ENCODE data around the gene COL2A1.

COL2A1 gene

DNA sequence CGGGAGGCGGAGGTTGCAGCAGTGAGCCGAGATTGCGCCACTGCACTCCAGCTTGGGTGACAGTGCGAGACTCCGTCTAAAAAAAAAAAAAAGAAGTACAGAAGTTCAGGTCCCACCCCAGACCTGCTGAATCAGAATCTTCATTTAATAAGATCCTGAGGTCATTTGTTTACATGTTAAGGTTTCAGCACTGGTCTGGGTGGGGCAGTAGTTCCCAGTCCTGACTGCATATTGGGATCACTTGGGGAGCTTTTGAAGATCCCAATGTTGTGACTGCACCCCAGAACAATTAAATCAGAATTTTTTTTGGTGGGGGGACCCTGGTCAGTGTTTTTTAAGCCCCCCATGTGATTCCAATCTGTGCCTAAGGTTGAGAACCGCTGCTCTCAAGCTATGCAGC lies 11.7 kb upstream of the COL2A1 start:
- no peak for DNase-seq (ENCODE audit: extremely low read depth in 1 of 2, low read depth in 1 of 2)

DNA sequence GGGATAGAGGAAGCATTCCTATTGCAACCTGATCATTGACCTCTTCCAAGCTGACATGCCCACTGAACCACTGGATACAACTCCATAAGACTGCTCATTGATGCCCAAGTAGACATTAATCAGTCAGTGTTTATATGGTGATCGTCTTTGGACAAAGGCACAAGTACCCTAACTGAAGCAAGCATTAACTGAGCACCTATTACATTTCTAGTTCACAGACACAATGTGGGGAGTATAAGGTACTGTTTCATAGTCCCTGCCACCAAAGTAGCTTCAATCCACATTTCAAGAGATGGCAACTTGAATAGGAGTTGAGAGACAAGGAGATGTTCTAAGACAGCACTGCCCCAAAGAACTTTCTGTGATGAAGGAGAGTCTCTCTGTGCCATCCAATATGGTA lies 10.9 kb upstream of the COL2A1 start:
- no peak for DNase-seq (ENCODE audit: extremely low read depth in 1 of 2, low read depth in 1 of 2)

DNA sequence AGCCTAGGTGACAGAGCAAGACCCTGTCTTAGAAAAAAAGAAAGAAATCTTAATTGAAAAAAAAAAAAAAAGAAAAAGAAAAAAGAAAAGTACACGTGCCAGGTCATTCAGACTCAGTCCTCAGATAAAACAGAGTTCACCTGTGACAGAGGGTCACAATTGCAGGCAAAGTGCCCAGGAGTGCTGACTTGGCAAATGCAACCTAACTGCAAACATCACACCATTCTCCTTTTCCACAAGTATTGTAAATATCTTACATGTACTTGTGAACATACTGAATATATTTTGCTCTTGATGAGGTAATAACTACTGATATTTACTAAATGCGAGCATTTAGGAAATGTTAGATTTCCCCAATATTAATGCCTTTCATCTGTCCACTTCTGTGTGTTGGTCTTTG lies 9.0 kb upstream of the COL2A1 start:
- no peak for DNase-seq (ENCODE audit: extremely low read depth in 1 of 2, low read depth in 1 of 2)

- no peak for DNase-seq (ENCODE audit: extremely low read depth in 1 of 2, low read depth in 1 of 2)
Observed at GRCh38 chr12:48012070-48012469, 7.8 kb upstream of the COL2A1 start.

DNA sequence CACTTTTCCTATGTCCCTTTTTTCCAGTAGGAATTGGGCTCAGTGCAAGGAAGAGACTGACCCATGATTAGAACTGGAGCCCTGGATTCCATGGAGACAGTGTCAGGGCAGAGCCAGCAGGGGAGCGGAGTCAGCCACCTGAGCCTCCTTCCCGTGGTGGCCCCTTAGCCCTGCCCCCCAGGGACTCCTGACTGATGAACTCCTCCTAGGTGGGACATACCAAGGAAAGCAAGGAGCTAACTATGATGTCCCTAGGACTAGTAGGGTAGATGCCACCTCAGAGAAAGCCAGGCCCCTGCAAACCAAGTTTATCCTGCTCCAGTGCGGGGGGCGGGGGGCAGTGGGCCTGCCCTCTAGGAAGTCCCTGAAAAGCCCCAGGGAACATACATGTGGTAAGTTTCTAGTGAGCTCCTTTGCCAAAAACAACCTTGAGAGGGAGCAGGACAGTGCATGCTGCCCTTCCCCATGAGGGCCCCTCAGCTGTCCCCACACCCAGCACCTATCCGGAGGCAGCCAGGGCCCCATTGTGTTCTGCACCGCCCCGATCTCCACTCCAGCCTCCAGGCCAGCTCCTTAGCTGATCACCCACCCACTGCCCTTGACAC lies 6.2 kb upstream of the COL2A1 start:
- no peak for DNase-seq (ENCODE audit: extremely low read depth in 1 of 2, low read depth in 1 of 2)

- DNase-seq (ENCODE audit: extremely low read depth in 1 of 2, low read depth in 1 of 2) = no peak
Observed at GRCh38 chr12:48009471-48009870, 5.2 kb upstream of the COL2A1 start.

DNA sequence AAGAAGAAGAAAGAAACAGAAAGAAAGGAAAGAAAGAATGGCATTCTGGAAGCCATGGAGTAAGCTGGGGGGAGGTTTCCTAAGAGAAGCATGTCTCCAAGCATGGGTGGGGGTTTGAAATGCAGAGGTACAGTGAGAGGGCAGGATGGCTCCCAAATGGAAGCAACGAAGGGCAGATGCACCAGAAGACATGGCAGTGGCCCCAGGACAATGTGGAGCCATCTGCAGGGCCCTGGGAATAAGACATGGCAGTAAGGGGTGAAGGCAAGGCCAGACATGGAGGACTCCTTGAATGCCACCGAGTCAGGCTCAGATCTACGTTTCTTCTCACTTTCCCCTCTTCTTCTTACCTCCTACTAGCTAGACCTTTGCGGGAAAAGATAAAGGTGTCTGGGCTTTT lies 4.7 kb upstream of the COL2A1 start:
- DNase-seq (ENCODE audit: extremely low read depth in 1 of 2, low read depth in 1 of 2) = no peak

DNA sequence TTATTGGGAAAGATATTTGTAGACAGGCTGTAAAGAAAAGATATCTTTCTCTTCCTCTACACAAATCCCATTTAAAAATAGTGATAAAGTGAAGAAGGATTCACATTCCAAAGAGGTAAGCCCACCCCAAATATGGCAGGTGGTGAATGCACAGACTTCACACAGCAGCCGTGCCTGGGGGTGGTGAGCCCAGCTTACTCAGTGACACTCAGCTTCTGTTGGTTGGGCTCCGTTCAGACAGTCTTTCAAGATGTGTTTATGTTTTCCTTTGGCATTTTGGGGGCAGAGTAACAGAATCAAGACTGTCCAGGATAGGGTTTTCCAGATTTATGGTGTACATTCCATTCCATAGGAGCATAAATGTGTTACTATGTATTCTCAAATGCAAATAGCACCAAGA lies 4.1 kb upstream of the COL2A1 start:
- no peak for DNase-seq (ENCODE audit: extremely low read depth in 1 of 2, low read depth in 1 of 2)

- no peak for DNase-seq (ENCODE audit: extremely low read depth in 1 of 2, low read depth in 1 of 2)
Observed at GRCh38 chr12:48007206-48007605, 2.9 kb upstream of the COL2A1 start.

- no peak for DNase-seq (ENCODE audit: extremely low read depth in 1 of 2, low read depth in 1 of 2)
Observed at GRCh38 chr12:48005750-48006021, 1.4 kb upstream of the COL2A1 start.

DNA sequence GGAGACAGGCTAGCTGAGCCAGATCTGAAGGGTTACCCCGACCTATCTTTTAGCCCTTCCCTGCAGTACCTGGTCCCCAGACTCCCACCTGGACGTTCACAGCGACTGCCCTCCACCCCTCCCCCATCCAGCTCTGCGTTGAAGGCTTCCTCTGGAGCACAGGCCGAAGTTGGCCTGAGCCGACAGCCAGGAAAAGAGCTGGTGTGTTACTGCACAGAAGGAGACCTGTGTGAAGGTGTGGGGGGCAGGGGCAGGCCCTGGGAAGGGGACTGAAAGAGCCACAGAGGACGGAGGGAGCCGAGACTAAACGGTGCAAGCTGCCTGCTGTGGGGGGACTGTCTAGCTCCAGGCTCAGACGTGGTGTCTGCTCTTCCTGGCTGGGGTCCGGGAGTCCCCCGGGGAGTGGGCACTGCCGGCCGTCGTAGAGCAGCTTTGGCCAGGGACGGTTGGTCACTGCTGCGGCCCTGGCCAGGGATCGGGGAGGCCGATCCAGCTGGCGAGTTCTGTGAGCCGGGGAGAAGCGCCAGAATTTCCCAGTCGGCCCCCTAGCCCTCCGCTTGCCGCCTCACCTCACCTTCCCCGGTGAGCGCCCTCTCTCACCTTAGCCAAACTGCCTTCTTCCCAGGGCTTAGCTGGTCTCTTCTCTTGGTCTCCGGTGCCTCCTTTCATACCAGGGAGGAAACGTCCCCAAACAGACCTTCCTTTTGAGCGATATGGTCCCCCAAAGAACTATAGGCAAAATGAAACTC lies 899 bp upstream of the COL2A1 start:
- DNase-seq (ENCODE audit: extremely low read depth in 1 of 2, low read depth in 1 of 2) = no peak

DNA sequence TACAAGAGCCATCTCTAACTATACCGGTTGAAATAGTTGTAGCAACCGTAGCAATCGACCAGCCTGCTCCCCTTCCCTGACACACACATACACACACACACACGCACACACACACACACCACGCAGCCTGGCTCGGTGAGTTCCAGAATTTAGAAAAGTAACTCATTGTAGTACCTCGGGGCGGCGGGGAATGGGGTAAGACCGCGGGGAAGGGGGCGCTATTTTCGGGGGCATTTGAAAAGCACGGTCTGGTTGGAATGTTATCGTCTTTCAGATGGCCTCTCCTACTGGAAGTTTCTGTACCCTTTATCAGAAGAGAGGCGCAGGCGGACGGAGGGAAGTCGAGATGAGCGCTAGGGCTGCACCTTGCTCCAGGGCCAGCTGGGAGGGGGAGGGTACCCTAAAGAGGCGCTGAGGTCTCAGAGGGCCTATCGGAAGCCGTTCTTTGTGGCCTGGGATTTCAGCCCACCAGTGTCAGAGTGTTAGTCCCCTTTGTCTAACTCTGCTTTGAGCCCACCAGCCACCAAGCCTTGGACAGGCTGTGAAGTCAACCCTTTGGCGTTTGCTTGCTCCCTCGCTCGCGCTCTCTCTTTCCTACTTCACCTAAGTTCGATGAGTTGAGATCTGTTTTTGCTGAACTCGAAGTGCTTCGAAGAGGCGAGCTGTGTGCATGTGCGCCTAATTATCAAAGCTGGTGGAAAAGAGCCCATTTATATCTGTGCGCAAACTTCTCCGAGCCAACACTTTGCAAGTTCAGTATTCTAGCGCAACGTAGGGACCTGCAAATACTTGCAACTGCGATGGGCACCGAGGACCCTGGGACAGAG lies 837 bp downstream of the COL2A1 start:
- no peak for DNase-seq (ENCODE audit: extremely low read depth in 1 of 2, low read depth in 1 of 2)

DNA sequence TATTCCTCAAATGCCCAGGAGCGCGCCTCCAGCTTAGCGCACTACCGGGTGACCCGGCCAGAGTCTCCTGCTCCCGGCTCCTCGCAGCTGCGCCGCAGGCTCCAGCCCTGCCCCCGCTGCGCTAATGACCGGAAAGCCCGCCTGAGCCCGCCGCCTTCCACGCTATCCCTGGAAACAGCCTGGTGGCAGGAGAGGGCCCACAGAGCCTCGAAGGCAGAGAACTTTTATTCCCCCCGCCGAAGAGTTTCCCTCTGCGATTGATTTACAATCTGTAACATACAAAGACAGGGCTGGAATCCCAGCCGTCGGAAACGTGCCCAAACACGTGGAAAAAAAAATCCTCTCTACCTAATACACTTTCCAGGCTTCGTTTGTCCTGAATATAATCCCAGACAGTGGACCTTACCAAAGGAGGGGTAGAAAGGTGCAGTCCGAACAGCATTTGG lies 1.5 kb downstream of the COL2A1 start:
- no peak for DNase-seq (ENCODE audit: extremely low read depth in 1 of 2, low read depth in 1 of 2)

DNA sequence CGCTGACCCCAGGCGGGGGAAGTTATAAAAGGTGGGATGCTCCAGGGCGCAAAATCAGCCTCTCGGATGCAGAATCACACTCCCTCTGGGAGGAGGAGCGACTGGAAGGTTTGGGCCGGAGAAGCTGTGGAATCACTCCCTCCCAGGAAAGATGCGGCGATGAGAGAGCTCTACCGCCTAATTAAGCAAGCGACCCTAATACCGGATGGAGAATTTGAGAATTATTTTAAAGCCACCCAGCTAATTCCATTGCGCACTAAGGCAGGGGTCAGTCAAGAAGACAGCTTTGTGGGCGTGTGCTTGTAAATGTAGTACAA lies 1.9 kb downstream of the COL2A1 start:
- no peak for DNase-seq (ENCODE audit: extremely low read depth in 1 of 2, low read depth in 1 of 2)

- DNase-seq (ENCODE audit: extremely low read depth in 1 of 2, low read depth in 1 of 2) = no peak
Observed at GRCh38 chr12:48001505-48002413, 2.5 kb downstream of the COL2A1 start.

- DNase-seq (ENCODE audit: extremely low read depth in 1 of 2, low read depth in 1 of 2) = no peak
Observed at GRCh38 chr12:48000878-48001504, 3.3 kb downstream of the COL2A1 start.

DNA sequence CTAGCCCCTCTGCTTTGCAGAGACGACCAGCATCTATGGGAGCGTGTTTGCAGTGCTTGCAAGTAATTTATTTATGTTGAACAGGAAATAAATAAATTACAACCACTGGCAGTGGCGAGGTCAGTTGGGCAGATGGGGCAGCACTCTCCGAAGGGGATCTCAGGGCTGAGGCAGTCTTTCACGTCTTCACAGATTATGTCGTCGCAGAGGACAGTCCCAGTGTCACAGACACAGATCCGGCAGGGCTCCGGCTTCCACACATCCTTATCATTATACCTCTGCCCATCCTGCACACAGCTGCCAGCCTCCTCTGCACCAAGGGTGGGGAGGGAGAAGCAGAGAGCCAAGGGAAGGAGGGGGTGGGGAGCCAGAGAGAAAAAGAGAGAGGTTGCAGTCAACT lies 4.5 kb downstream of the COL2A1 start:
- no peak for DNase-seq (ENCODE audit: extremely low read depth in 1 of 2, low read depth in 1 of 2)

DNA sequence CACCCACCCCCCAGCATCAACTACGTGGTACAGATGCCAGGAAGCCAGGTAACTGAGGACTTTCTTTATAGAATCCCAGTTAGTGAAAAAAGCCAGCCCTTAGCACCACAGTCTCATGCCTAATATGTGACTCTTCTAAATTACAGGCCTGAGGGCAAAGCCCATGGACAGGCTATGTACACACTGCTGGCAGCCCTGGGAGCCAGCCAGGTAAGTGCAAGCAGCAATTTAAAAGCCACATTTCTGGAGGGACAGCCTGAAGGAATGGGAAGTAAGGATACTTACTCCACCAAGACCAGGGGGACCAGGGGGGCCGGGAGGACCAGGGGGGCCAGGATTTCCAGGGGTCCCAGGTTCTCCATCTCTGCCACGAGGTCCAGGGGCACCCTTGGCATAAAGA lies 7.0 kb downstream of the COL2A1 start:
- no peak for DNase-seq (ENCODE audit: extremely low read depth in 1 of 2, low read depth in 1 of 2)

DNA sequence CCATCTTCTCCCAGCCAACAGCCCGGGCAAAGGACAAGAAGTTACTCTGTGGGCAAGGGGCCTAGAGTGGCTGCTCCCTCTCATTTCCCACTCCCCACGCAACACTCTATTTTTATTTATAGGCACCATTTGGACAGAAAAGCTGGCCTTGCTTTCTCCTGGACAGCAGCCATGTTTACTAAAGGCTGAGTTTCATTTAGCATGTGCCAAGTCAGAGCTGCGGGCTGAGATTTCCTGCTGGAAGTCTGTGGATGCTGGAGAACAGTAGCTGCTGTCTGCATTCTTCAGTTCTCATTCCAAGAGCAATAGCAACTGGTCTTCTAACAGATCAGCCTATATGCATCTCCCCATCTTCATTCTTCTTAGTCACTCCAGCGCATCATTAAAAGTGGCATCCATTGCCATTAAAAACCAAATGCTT lies 8.3 kb downstream of the COL2A1 start:
- no peak for DNase-seq (ENCODE audit: extremely low read depth in 1 of 2, low read depth in 1 of 2)

DNA sequence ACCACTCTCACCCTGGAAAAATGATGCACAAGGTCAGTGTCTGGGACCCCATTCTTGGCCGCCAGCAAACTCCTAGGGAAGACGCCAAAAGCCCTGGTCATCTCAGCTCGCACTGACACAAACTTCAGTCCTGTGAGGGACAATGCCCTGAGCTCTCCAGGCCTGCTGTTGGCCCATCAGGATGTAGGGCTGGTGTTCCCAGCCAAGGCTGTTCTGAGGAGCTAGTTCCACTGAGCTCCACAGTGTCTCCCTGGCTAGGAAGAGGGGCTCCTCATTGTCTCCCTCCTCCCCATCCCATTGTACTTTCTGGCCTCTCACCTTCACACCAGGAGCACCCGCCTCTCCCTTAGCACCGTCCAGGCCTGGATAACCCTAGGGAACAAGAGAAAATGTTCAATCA lies 10.8 kb downstream of the COL2A1 start:
- no peak for DNase-seq (ENCODE audit: extremely low read depth in 1 of 2, low read depth in 1 of 2)

DNA sequence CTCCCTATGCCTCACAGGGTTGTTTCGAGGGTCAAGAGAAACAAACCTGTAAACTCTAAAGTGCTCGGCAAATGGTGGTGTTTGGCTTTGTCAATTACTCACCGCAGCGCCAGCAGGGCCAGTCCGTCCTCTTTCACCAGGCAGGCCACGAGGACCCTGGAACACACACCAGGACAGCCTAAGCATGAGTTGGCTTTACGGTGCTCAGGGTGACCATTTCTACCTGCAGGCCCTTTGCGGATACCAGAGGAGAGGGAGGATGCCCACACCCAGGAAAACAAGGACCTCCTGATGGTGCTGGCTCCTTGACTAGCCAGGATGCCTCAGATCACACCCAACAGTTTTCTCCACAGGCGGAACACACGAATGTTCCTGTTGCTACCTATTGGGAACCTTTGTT lies 11.5 kb downstream of the COL2A1 start:
- DNase-seq (ENCODE audit: extremely low read depth in 1 of 2, low read depth in 1 of 2) = no peak

All from activated CD8-positive, alpha-beta memory T cell treated with anti-CD3 and anti-CD28 coated beads for 1 hour (primary cell).